ENCODE data around the gene BCAP31.

The BCAP31 gene

DNA sequence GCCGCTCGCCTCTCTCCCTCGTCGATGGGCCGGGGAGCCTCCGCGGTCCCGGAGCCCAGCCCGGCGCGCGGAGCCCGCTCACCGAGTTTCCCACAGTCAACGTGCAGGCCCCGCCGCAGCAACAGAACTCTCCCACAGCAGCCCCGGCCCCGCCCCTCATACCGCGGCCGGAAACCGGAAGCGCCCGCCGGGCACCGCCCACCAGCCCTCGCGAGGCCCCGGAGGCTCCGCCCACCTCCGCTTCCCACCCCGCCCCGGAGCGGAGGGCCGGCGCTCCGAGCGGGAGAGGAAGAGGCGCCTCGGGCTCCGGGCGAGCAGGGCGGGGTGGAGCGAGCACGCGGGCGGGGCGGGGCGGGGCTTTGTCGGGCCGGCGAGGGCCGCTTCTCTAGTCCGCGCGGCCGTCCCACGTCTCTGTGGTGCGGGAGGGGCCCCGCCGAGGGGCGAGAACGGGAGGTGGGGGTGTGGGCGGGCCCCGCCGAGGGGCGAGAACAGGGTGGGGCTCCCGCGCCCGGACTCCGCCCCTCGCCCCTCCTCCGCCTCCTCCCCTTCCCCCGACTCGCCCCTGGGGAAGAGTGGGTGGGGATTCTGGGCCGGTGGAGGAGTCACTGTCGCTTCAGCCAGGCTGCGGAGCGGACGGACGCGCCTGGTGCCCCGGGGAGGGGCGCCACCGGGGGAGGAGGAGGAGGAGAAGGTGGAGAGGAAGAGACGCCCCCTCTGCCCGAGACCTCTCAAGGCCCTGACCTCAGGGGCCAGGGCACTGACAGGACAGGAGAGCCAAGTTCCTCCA, at the start of gene BCAP31, which contains the start of gene ABCD1:
BCAP31 (minus strand) TSS at position 136 of the 787 bp plus-strand sequence. CDS start 1,143 bp downstream, outside the sequence.
ABCD1 (plus strand) TSS at position 605 of the 787 bp plus-strand sequence. CDS start 411 bp downstream, outside the sequence.
- in situ Hi-C loops (cut with HindIII; ENCODE audit: low pct_ligation_motif_present, low pct_unique_long_range_greater_than_20kb, low sequenced_read_pairs) = no loop called here
- DNase-seq = peak; percentile 76

DNA sequence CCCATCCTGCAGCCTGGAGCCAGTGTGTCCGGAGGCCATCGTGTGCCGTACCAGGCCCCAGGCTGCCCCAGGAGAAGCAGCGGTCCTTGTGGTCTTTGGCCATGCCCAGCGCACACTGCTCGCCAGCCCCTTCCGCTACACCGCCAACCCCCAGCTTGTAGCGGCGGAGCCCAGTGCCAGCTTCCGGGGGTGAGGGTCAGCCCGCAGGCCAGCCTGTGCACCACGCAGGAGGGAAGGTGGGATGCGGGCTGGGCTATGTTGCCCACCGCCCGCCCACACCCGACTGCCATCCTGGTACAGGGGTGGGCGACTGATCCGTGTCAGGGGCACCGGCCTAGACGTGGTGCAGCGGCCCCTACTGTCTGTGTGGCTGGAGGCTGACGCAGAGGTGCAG, 49.0 kb upstream of the BCAP31 start:
- in situ Hi-C loops (cut with HindIII; ENCODE audit: low pct_ligation_motif_present, low pct_unique_long_range_greater_than_20kb, low sequenced_read_pairs) = no loop called here
- no peak for DNase-seq

GRCh38 chrX:153772316-153773217, 48.4 kb upstream of the BCAP31 start:
- in situ Hi-C loops (cut with HindIII; ENCODE audit: low pct_ligation_motif_present, low pct_unique_long_range_greater_than_20kb, low sequenced_read_pairs) = no loop called here
- no peak for DNase-seq

- in situ Hi-C loops (cut with HindIII; ENCODE audit: low pct_ligation_motif_present, low pct_unique_long_range_greater_than_20kb, low sequenced_read_pairs) = no loop called here
- DNase-seq = no peak
These were observed 47.5 kb upstream of the BCAP31 start for GRCh38 chrX:153771415-153772315.

- in situ Hi-C loops (cut with HindIII; ENCODE audit: low pct_ligation_motif_present, low pct_unique_long_range_greater_than_20kb, low sequenced_read_pairs) = no loop called here
- no peak for DNase-seq
These were observed 46.6 kb upstream of the BCAP31 start for GRCh38 chrX:153770601-153771414.

DNA sequence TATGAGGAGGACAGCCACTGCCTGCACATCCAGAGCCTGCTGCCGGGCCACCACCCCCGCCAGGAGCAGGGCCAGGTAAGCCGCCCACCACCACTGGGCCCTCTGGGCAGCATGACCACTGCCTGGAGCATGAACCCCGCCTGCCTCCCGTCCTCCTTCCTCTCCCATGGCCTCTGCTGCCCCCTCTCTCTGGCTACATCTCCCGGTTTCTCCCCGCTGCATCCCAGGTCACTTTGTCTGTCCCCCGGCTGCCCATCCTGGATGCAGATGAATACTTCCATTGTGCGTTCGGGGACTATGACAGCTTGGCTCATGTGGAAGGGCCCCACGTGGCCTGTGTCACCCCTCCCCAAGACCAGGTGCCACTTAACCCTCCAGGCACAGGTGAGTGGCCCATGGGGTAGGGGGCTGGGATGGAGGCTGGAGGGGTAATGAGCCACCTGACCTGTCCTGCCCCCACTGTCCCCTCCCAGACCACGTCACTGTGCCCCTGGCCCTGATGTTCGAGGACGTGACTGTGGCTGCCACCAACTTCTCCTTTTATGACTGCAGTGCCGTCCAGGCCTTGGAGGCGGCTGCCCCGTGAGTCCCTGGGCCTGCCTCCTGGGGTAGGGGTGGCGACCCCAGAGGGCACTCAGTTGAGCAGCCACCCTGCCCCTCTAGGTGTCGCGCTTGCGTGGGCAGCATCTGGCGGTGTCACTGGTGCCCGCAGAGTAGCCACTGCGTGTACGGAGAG, 45.8 kb upstream of the BCAP31 start:
- no peak for DNase-seq
- in situ Hi-C loops (cut with HindIII; ENCODE audit: low pct_ligation_motif_present, low pct_unique_long_range_greater_than_20kb, low sequenced_read_pairs) = no loop called here

DNA sequence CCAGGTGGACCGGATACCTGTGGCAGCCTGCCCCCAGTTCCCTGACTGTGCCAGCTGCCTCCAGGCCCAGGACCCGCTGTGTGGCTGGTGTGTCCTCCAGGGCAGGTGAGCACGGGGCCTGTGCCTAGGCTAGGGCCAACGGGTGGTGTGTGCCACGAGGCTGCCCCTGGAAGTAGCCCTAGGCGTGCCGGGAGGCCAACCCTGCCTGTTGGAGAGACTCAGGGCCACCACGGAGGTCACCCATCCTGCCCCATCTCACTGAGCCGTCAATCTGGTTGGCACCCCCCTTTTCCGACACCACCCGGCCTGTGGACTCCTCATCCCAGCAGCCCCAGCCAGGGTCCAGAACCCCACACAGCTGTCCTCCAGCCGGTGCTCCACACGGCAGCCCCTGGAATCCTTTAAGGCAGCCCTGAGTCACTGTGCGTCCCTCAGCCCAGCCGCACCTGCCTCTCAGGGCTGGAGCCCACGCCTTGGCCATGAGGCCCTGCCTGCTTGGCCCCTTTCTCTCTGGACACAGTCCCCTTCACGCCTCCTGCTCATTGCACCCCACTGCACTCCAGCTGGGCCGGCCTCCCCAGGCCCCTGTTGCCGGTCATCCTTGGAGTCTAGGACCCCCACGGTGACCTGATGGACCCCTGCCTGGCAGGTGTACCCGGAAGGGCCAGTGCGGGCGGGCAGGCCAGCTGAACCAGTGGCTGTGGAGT, 45.1 kb upstream of the BCAP31 start:
- DNase-seq = no peak
- in situ Hi-C loops (cut with HindIII; ENCODE audit: low pct_ligation_motif_present, low pct_unique_long_range_greater_than_20kb, low sequenced_read_pairs) = no loop called here

- in situ Hi-C loops (cut with HindIII; ENCODE audit: low pct_ligation_motif_present, low pct_unique_long_range_greater_than_20kb, low sequenced_read_pairs) = no loop called here
- no peak for DNase-seq
These were observed 44.3 kb upstream of the BCAP31 start for GRCh38 chrX:153768311-153769157.

GRCh38 chrX:153767674-153768055, 43.5 kb upstream of the BCAP31 start:
- DNase-seq = no peak
- in situ Hi-C loops (cut with HindIII; ENCODE audit: low pct_ligation_motif_present, low pct_unique_long_range_greater_than_20kb, low sequenced_read_pairs) = no loop called here

DNA sequence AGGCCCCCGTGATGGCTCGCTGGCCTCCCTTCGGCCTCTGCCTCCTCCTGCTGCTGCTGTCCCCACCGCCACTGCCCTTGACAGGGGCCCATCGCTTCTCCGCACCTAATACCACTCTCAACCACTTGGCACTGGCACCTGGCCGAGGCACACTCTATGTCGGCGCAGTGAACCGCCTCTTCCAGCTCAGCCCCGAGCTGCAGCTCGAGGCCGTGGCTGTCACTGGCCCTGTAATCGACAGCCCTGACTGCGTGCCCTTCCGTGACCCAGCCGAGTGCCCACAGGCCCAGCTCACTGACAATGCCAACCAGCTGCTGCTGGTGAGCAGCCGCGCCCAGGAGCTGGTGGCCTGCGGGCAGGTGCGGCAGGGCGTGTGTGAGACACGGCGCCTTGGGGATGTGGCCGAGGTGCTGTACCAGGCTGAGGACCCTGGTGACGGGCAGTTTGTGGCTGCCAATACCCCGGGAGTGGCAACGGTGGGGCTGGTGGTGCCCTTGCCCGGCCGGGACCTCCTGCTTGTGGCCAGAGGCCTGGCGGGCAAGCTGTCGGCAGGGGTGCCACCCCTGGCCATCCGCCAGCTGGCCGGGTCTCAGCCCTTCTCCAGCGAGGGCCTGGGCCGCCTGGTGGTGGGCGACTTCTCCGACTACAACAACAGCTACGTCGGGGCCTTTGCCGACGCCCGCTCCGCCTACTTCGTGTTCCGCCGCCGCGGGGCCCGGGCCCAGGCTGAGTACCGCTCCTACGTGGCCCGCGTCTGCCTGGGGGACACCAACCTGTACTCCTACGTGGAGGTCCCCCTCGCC, 42.9 kb upstream of the BCAP31 start:
- in situ Hi-C loops (cut with HindIII; ENCODE audit: low pct_ligation_motif_present, low pct_unique_long_range_greater_than_20kb, low sequenced_read_pairs) = no loop called here
- no peak for DNase-seq

GRCh38 chrX:153766098-153766817, 42.1 kb upstream of the BCAP31 start:
- DNase-seq = no peak
- in situ Hi-C loops (cut with HindIII; ENCODE audit: low pct_ligation_motif_present, low pct_unique_long_range_greater_than_20kb, low sequenced_read_pairs) = no loop called here

GRCh38 chrX:153765138-153766079, 41.2 kb upstream of the BCAP31 start:
- DNase-seq = no peak

DNA sequence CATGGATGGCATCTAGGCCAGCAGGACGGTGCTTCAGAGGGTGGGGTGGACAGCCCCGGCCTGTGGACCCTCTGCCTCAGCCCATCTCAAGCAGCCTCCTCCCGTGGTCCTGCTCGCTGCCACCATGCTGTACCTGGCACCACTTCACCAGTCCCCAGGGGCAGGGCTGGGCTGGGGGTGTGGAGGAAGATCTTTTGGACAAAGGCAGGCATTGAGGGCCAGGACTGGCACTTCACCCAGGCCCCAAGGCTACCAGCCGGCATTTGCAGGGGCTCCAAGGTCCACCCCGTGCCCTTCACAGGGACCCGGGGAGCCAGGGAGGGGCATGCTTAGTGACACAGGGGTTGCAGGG, 40.6 kb upstream of the BCAP31 start:
- in situ Hi-C loops (cut with HindIII; ENCODE audit: low pct_ligation_motif_present, low pct_unique_long_range_greater_than_20kb, low sequenced_read_pairs) = no loop called here
- no peak for DNase-seq

More at GRCh38 chrX:153765138-153766079, 41.2 kb upstream of the BCAP31 start:
- in situ Hi-C loops (cut with HindIII; ENCODE audit: low pct_ligation_motif_present, low pct_unique_long_range_greater_than_20kb, low sequenced_read_pairs) = no loop called here

Data from ACHN (cell line).